HL-60 (cell line): ENCODE measurements around the gene SMG5.
"Not testable (repeated sequence)": the region's sequence is repeated elsewhere in the genome, so short reads cannot be mapped to it uniquely, and the experiment has no call there.

ENCODE experiments used
- DNase-seq, 2 experiments: peaks; one replicate each; pipeline ENCODE4 v3.0.0-alpha.2; 2010 to 2020; ENCODE audit warnings: low read depth in 1 of 2, low spot score in 1 of 2
- H3K27ac ChIP-seq: fragments of 250-450 bp; sonication (Bioruptor Pico); replicated peaks from 2 replicates; pipeline ENCODE4 v1.5.1; 2020; ENCODE audit warnings: mild to moderate bottlenecking, moderate library complexity
- H3K27me3 ChIP-seq: fragments of 250-450 bp; sonication (Bioruptor Pico); 2 replicates; pipeline ENCODE4 v1.5.1; 2021; ENCODE audit warnings: mild to moderate bottlenecking, moderate library complexity; ENCODE audit not compliant: insufficient read depth, poor library complexity, severe bottlenecking
- H3K4me3 ChIP-seq: replicated peaks from 2 replicates; pipeline ENCODE4 v1.5.1; 2011; ENCODE audit warnings: mild to moderate bottlenecking, control low read depth, low read length; ENCODE audit not compliant: insufficient read depth
- GABPA ChIP-seq: IDR thresholded peaks from 2 replicates; pipeline ENCODE4 v1.6.1; 2012; ENCODE audit warnings: low read depth
- POLR2AphosphoS5 ChIP-seq: IDR thresholded peaks from 2 replicates; pipeline ENCODE4 v1.6.1; 2012; ENCODE audit warnings: low read depth
- SPI1 ChIP-seq: IDR thresholded peaks from 2 replicates; pipeline ENCODE4 v1.6.1; 2012; ENCODE audit warnings: low read depth, mild to moderate bottlenecking, borderline replicate concordance
- long read RNA-seq: library from polyadenylated mRNA; unstranded; transcript quantifications from one replicate; pipeline ENCODE4 v2.0.0, GENCODE V29; 2020
- TF ChIP-seq, protein P1 (sequence below): IDR thresholded peaks from 2 replicates; pipeline ENCODE4 v1.6.1; 2012; ENCODE audit warnings: low read depth; ENCODE audit not compliant: insufficient replicate concordance
- TF ChIP-seq, protein P2 (sequence below): IDR thresholded peaks from one replicate; pipeline ENCODE4 v1.5.1; 2011; ENCODE audit warnings: low read length, control low read depth, inconsistent platforms; ENCODE audit not compliant: insufficient read depth

The SMG5 gene, protein sequence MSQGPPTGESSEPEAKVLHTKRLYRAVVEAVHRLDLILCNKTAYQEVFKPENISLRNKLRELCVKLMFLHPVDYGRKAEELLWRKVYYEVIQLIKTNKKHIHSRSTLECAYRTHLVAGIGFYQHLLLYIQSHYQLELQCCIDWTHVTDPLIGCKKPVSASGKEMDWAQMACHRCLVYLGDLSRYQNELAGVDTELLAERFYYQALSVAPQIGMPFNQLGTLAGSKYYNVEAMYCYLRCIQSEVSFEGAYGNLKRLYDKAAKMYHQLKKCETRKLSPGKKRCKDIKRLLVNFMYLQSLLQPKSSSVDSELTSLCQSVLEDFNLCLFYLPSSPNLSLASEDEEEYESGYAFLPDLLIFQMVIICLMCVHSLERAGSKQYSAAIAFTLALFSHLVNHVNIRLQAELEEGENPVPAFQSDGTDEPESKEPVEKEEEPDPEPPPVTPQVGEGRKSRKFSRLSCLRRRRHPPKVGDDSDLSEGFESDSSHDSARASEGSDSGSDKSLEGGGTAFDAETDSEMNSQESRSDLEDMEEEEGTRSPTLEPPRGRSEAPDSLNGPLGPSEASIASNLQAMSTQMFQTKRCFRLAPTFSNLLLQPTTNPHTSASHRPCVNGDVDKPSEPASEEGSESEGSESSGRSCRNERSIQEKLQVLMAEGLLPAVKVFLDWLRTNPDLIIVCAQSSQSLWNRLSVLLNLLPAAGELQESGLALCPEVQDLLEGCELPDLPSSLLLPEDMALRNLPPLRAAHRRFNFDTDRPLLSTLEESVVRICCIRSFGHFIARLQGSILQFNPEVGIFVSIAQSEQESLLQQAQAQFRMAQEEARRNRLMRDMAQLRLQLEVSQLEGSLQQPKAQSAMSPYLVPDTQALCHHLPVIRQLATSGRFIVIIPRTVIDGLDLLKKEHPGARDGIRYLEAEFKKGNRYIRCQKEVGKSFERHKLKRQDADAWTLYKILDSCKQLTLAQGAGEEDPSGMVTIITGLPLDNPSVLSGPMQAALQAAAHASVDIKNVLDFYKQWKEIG
- long read RNA-seq, full-length matches to known transcripts: 63 of 111 reads
- long read RNA-seq, partial matches to known transcripts: 22 of 111 reads
- long read RNA-seq, other reads (novel, unspliced or antisense): 26 of 111 reads

DNA sequence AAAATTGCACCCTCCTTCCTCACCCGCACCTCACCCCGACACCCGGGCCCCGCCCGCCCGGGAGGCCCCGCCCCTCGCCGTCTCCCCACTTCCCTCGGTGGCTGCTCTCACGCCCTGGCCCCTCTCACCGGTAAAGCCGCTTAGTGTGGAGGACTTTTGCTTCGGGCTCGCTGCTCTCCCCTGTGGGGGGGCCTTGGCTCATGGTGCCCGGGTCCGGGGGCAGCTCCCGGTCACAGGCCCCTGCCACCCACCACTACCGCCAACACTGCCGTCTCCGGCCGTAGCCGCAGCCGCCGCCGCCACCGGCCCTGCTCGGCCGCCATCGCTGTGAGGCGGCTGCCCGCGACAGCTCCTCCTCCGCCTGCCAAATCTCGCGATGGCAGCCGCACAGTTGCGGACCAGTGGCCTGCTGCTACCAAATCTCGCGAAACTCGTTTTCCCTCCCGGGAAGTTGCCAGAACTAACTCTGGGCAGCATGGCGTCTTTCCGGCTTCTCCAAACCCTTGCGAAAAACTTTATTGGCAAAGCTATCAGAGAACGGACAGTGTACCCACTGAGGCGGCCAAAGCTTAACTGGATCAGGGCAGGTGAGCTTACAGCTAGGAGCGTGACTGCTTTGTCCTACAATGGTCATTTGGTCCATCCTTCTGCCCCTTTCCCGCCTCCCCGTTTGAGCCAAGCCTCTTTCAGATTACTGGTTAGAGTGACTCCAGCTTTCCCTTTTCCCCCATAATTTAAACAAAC is at the start of gene SMG5:
TSS of gene SMG5 (minus strand) at position 347 of the 744 bp plus-strand sequence. CDS start at position 202, 145 bp downstream.
- TF ChIP-seq, protein P1, sequence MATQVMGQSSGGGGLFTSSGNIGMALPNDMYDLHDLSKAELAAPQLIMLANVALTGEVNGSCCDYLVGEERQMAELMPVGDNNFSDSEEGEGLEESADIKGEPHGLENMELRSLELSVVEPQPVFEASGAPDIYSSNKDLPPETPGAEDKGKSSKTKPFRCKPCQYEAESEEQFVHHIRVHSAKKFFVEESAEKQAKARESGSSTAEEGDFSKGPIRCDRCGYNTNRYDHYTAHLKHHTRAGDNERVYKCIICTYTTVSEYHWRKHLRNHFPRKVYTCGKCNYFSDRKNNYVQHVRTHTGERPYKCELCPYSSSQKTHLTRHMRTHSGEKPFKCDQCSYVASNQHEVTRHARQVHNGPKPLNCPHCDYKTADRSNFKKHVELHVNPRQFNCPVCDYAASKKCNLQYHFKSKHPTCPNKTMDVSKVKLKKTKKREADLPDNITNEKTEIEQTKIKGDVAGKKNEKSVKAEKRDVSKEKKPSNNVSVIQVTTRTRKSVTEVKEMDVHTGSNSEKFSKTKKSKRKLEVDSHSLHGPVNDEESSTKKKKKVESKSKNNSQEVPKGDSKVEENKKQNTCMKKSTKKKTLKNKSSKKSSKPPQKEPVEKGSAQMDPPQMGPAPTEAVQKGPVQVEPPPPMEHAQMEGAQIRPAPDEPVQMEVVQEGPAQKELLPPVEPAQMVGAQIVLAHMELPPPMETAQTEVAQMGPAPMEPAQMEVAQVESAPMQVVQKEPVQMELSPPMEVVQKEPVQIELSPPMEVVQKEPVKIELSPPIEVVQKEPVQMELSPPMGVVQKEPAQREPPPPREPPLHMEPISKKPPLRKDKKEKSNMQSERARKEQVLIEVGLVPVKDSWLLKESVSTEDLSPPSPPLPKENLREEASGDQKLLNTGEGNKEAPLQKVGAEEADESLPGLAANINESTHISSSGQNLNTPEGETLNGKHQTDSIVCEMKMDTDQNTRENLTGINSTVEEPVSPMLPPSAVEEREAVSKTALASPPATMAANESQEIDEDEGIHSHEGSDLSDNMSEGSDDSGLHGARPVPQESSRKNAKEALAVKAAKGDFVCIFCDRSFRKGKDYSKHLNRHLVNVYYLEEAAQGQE: peak; percentile 56
- TF ChIP-seq, protein P2, sequence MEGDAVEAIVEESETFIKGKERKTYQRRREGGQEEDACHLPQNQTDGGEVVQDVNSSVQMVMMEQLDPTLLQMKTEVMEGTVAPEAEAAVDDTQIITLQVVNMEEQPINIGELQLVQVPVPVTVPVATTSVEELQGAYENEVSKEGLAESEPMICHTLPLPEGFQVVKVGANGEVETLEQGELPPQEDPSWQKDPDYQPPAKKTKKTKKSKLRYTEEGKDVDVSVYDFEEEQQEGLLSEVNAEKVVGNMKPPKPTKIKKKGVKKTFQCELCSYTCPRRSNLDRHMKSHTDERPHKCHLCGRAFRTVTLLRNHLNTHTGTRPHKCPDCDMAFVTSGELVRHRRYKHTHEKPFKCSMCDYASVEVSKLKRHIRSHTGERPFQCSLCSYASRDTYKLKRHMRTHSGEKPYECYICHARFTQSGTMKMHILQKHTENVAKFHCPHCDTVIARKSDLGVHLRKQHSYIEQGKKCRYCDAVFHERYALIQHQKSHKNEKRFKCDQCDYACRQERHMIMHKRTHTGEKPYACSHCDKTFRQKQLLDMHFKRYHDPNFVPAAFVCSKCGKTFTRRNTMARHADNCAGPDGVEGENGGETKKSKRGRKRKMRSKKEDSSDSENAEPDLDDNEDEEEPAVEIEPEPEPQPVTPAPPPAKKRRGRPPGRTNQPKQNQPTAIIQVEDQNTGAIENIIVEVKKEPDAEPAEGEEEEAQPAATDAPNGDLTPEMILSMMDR: no peak
- TF ChIP-seq SPI1 (peak; percentile 53; the same call in 1 of the 2 replicates), GABPA (peak; percentile 79), POLR2AphosphoS5 (peak; percentile 91; the same call in 1 of the 2 replicates)
- Histone ChIP-seq H3K27ac (peak within 1 kb of the TSS; percentile 90), H3K4me3 (peak within 1 kb of the TSS; percentile 82), H3K27me3 (no peaks in the 10 kb centered on the region)
- DNase-seq: peak; percentile 82 to 99

DNA sequence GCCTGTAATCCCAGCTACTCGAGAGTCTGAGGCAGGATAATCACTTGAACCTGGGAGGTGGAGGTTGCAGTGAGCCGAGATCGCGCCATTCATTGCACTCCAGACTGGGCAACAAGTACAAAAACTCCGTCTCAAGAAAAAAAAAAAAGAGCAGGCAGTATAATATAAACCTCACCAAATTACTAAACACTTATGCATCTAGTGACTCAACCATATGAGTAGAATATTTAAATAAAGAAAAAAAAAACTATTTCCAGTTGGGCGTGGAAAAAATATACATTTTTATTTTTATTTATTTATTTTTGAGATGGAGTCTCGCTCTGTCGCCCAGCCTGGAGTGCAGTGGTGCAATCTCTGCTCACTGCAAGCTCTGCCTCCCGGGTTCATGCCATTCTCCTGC is 40.6 kb upstream of the SMG5 start:
- not testable (repeated sequence) for H3K27ac ChIP-seq, H3K27me3 ChIP-seq, DNase-seq, H3K4me3 ChIP-seq

- Histone ChIP-seq H3K27ac (no peak overlapping the region), H3K4me3 (no peak overlapping the region), H3K27me3 (no peaks in the 10 kb centered on the region)
- no peak for DNase-seq
- no peak for TF ChIP-seq GABPA
- TF ChIP-seq, protein P2: no peak
- no peak for TF ChIP-seq POLR2AphosphoS5
- TF ChIP-seq, protein P1: no peak
- TF ChIP-seq SPI1: no peak
Measured at GRCh38 chr1:156320560-156320959, 37.9 kb upstream of the SMG5 start.
